HepG2 (cell line): ENCODE results near the gene TP73. TPM values are rescaled to one million over a fixed set of nuclear protein-coding genes. Genes with fewer than 3 reads are reported as not detected.

Experiments
- DPF2 ChIP-seq: sonication (generic); formaldehyde crosslinking; IDR thresholded peaks from 2 replicates; pipeline ENCODE4 v1.4.0; 2020; ENCODE audit warnings: mild to moderate bottlenecking, low read depth, missing genetic modification reagents, borderline replicate concordance
- HINFP ChIP-seq: sonication (generic); formaldehyde crosslinking; IDR thresholded peaks from 2 replicates; pipeline ENCODE4 v1.4.0; 2020; ENCODE audit warnings: low read depth, mild to moderate bottlenecking, missing genetic modification reagents
- HMGXB3 ChIP-seq: sonication (generic); formaldehyde crosslinking; IDR thresholded peaks from 2 replicates; pipeline ENCODE4 v1.4.0; 2020; ENCODE audit warnings: missing genetic modification reagents, borderline replicate concordance
- HNRNPK ChIP-seq: fragments of 200-400 bp; formaldehyde crosslinking; IDR thresholded peaks from 2 replicates; pipeline ENCODE4 v1.6.1; 2018; ENCODE audit warnings: low read length, low read depth, moderate library complexity, mild to moderate bottlenecking; ENCODE audit not compliant: poor library complexity, severe bottlenecking
- KLF16 ChIP-seq, 2 experiments: sonication (generic) in 1 of 2; formaldehyde crosslinking in 1 of 2; IDR thresholded peaks; 2 replicates each; pipeline versions ENCODE4 v1.6.1 to v1.8.0; 2016 to 2023; ENCODE audit warnings: missing genetic modification reagents in 2 of 2, missing compliant biosample characterization in 1 of 2
- MAZ ChIP-seq, 2 experiments: sonication (generic) in 1 of 2; formaldehyde crosslinking in 1 of 2; IDR thresholded peaks; 2 replicates each; pipeline versions ENCODE4 v1.5.0 to v1.6.1; 2012 to 2020; ENCODE audit warnings: low read depth in 2 of 2, mild to moderate bottlenecking in 2 of 2, borderline replicate concordance in 1 of 2, improper control_type of control experiment in 1 of 2, low read length in 1 of 2, missing genetic modification reagents in 1 of 2, moderate library complexity in 1 of 2
- NFKB2 ChIP-seq: sonication (generic); formaldehyde crosslinking; IDR thresholded peaks from 2 replicates; pipeline ENCODE4 v1.4.0; 2020; ENCODE audit warnings: missing genetic modification reagents, borderline replicate concordance
- RNF219 ChIP-seq: sonication (generic); formaldehyde crosslinking; IDR thresholded peaks from 2 replicates; pipeline ENCODE4 v1.5.0; 2020; ENCODE audit warnings: mild to moderate bottlenecking, missing genetic modification reagents
- SP2 ChIP-seq: sonication (generic); formaldehyde crosslinking; IDR thresholded peaks from 2 replicates; pipeline ENCODE4 v1.5.1; 2020; ENCODE audit warnings: mild to moderate bottlenecking, missing genetic modification reagents
- SRSF1 ChIP-seq: fragments of 200-400 bp; formaldehyde crosslinking; optimal IDR thresholded peaks from 2 replicates; pipeline ENCODE3; 2017; ENCODE audit warnings: mild to moderate bottlenecking, low read depth, low read length, moderate library complexity
- TRAFD1 ChIP-seq: sonication (generic); formaldehyde crosslinking; IDR thresholded peaks from 2 replicates; pipeline ENCODE4 v1.5.1; 2020; ENCODE audit warnings: missing genetic modification reagents, mild to moderate bottlenecking, borderline replicate concordance
- ZC3H4 ChIP-seq: sonication (generic); formaldehyde crosslinking; IDR thresholded peaks from 2 replicates; pipeline ENCODE4 v1.4.0; 2020; ENCODE audit warnings: missing genetic modification reagents, borderline replicate concordance
- ZFX ChIP-seq: sonication (generic); formaldehyde crosslinking; IDR thresholded peaks from 2 replicates; pipeline ENCODE4 v1.4.0; 2020; ENCODE audit warnings: mild to moderate bottlenecking, low read depth, missing genetic modification reagents, moderate library complexity
- ZNF362 ChIP-seq: sonication (generic); formaldehyde crosslinking; IDR thresholded peaks from 2 replicates; pipeline ENCODE4 v1.4.0; 2020; ENCODE audit warnings: missing genetic modification reagents, mild to moderate bottlenecking, borderline replicate concordance
- ZNF550 ChIP-seq: sonication (generic); formaldehyde crosslinking; IDR thresholded peaks from 2 replicates; pipeline ENCODE4 v1.4.0; 2020; ENCODE audit warnings: mild to moderate bottlenecking, missing genetic modification reagents, borderline replicate concordance
- polyA plus RNA-seq, 8 experiments: library from polyadenylated mRNA; depleted of rRNA in 3 of 8; stranded (reverse) in 7 of 8; unstranded in 1 of 8; fragments of >200 nt; fragmentation: Illumina TruSeq in 4 of 8; extraction: Trizol in 4 of 8; gene quantifications; 2 replicates each; pipeline versions ENCODE4 v1.2.1 to v1.2.3, GENCODE V29; 2011 to 2016; ENCODE audit warnings: low read depth in 4 of 8, missing spikeins in 1 of 8, mixed read lengths in 1 of 8; ENCODE audit not compliant: insufficient read depth in 1 of 8
- total RNA-seq, 5 experiments: library from RNA; depleted of rRNA; stranded (reverse); fragments of >200 nt; fragmentation: Illumina TruSeq; extraction: Trizol; gene quantifications; 2 replicates each; pipeline ENCODE4 v1.2.3, GENCODE V29; 2016; ENCODE audit warnings: low read depth in 1 of 5

Gene TP73
- total and polyA plus RNA-seq, 2 of the 13 experiments (the other 11 are each of a cell fraction or from before 2014, with no cell fraction given) = 0.49 to 1.1 TPM

- TF ChIP-seq HMGXB3 (peak; percentile 2; the same call in 1 of the 2 replicates), TRAFD1 (no peak), SP2 (CRISPR knock-in tag) (no peak), HNRNPK (peak; percentile 87), DPF2 (CRISPR knock-in tag) (no peak), ZNF362 (CRISPR knock-in tag) (no peak), MAZ (IDR thresholded peaks at IDR 0.05; ENCODE audit: borderline replicate concordance, low read depth, low read length) (peak; percentile 55; the same call in 1 of the 2 replicates), MAZ (CRISPR knock-in tag; IDR thresholded peaks at IDR 0.05; ENCODE audit: low read depth) (no peak; the same call in 1 of the 2 replicates), RNF219 (CRISPR knock-in tag) (no peak), ZFX (peak; percentile 82), NFKB2 (CRISPR knock-in tag) (peak; percentile 67; the same call in 1 of the 2 replicates), KLF16 (CRISPR knock-in tag; IDR thresholded peaks at IDR 0.05) (no peak; a peak in 1 of 4 replicates), HINFP (no peak; the same call in 1 of the 2 replicates), ZC3H4 (peak; percentile 75; the same call in 1 of the 2 replicates), SRSF1 (no peak), ZNF550 (CRISPR knock-in tag) (peak; percentile 71; the same call in 1 of the 2 replicates)
Measured at GRCh38 chr1:3772027-3772714, 119.9 kb downstream of the TP73 start (continued).
